ENCODE measurements around the gene ALDH5A1.

ALDH5A1 gene

GRCh38 chr6:24574809-24575208 lies 80.0 kb downstream of the ALDH5A1 start:
- no peak for TF ChIP-seq MYNN (tag by site-specific recombination; IDR thresholded peaks at IDR 0.05; ENCODE audit: borderline replicate concordance)
- TF ChIP-seq ZXDB (tag by site-specific recombination; IDR thresholded peaks at IDR 0.05), result no peak
- TF ChIP-seq ZNF2 (tag by site-specific recombination; IDR thresholded peaks at IDR 0.05), result no peak
- no peak for TF ChIP-seq ZNF791 (tag by site-specific recombination; IDR thresholded peaks at IDR 0.05)
- H3K9me3 ChIP-seq (ENCODE audit: control insufficient read depth, insufficient read depth, low read depth, low read length), result no peaks in the 10 kb centered on the region
- H3K4me3 ChIP-seq (ENCODE audit: low read depth, low read length), result no peak overlapping the region
- ChIA-PET POLR2A (no interaction called here), CTCF (interaction anchor here (1.1 kb wide), 2 partner anchors 54 to 65 kb away, joined by 3 read pairs; no protein-coding TSS in a partner anchor)
- no peak overlapping the region for H3K27ac ChIP-seq (ENCODE audit: extremely low read depth, low read depth, low read length)
- H3K36me3 ChIP-seq (ENCODE audit: control insufficient read depth in 2 of 2, insufficient read depth in 1 of 2, low read length in 2 of 2), result no peaks in the 10 kb centered on the region
- H3K4me1 ChIP-seq (ENCODE audit: control insufficient read depth, insufficient read depth, low read length), result no peaks in the 10 kb centered on the region

GRCh38 chr6:24576447-24576846 lies 81.7 kb downstream of the ALDH5A1 start:
- ChIA-PET POLR2A (interaction anchor here (0.7 kb wide), 1 partner anchor 13 kb away, joined by 3 read pairs; no protein-coding TSS in a partner anchor), CTCF (interaction anchor here (0.7 to 1.4 kb wide), 3 partner anchors 91 to 441 kb away, joined by 3 read pairs; partner anchors contain the start of genes ACOT13 and TDP2)
- Histone ChIP-seq H3K4me3 (ENCODE audit: low read depth, low read length) (no peak overlapping the region), H3K36me3 (ENCODE audit: control insufficient read depth in 2 of 2, insufficient read depth in 1 of 2, low read length in 2 of 2) (no peaks in the 10 kb centered on the region), H3K9me3 (ENCODE audit: control insufficient read depth, insufficient read depth, low read depth, low read length) (no peaks in the 10 kb centered on the region), H3K27ac (ENCODE audit: extremely low read depth, low read depth, low read length) (no peak overlapping the region), H3K4me1 (ENCODE audit: control insufficient read depth, insufficient read depth, low read length) (no peaks in the 10 kb centered on the region)
- no peak for TF ChIP-seq ZNF518A (tag by site-specific recombination; conservative IDR thresholded peaks at IDR 0.05; ENCODE audit: low read depth)
- TF ChIP-seq ZFHX2 (tag by site-specific recombination; conservative IDR thresholded peaks at IDR 0.05), result 0 out of 2 replicates have a peak, but pooled peaks have one; percentile 11
- no peak for TF ChIP-seq ZNF311 (tag by site-specific recombination; IDR thresholded peaks at IDR 0.05; ENCODE audit: borderline replicate concordance)
- TF ChIP-seq ZNF398 (tag by site-specific recombination; IDR thresholded peaks at IDR 0.05), result no peak
- no peak for TF ChIP-seq KLF10 (tag by site-specific recombination; IDR thresholded peaks at IDR 0.05)

GRCh38 chr6:24581084-24581669 lies 86.4 kb downstream of the ALDH5A1 start:
- POLR2A ChIA-PET, result interaction anchor here (1.0 to 1.1 kb wide), 2 partner anchors 22 to 86 kb away, joined by 3 to 7 read pairs; partner anchors contain the start of genes ACOT13 and TDP2
- CTCF ChIA-PET, result interaction anchor here (0.5 to 9.8 kb wide), 64 partner anchors 9 to 1719 kb away, joined by 3 to 121 read pairs (median 5); partner anchors contain the start of genes ACOT13, ALDH5A1, KIAA0319 and TDP2
- H3K9me3 ChIP-seq (ENCODE audit: control insufficient read depth, insufficient read depth, low read depth, low read length), result no peaks in the 10 kb centered on the region
- no peak overlapping the region for H3K4me3 ChIP-seq (ENCODE audit: low read depth, low read length)
- no peaks in the 10 kb centered on the region for H3K36me3 ChIP-seq (ENCODE audit: control insufficient read depth in 2 of 2, insufficient read depth in 1 of 2, low read length in 2 of 2)
- H3K27ac ChIP-seq (ENCODE audit: extremely low read depth, low read depth, low read length), result no peak overlapping the region
- peaks cover 12% of the 10 kb centered on the region for H3K4me1 ChIP-seq (ENCODE audit: control insufficient read depth, insufficient read depth, low read length)
- TF ChIP-seq GFI1B (tag by site-specific recombination; IDR thresholded peaks at IDR 0.05) (no peak), KLF7 (tag by site-specific recombination; IDR thresholded peaks at IDR 0.05; ENCODE audit: borderline replicate concordance) (no peak), ZBTB17 (tag by site-specific recombination; IDR thresholded peaks at IDR 0.05) (0 out of 2 replicates have a peak, but pooled peaks have one; percentile 21), ZNF37A (tag by site-specific recombination; IDR thresholded peaks at IDR 0.05) (no peak), ZNF302 (tag by site-specific recombination; IDR thresholded peaks at IDR 0.05; ENCODE audit: low read depth) (no peak), ZNF600 (tag by site-specific recombination; IDR thresholded peaks at IDR 0.05) (peak; percentile 74), REPIN1 (tag by site-specific recombination; IDR thresholded peaks at IDR 0.05; ENCODE audit: low read depth) (no peak), ZBTB44 (tag by site-specific recombination; IDR thresholded peaks at IDR 0.05) (peak; percentile 90), ZNF654 (tag by site-specific recombination; IDR thresholded peaks at IDR 0.05; ENCODE audit: low read depth) (peak; percentile 67), ZNF660 (tag by site-specific recombination; IDR thresholded peaks at IDR 0.05) (0 out of 2 replicates have a peak, but pooled peaks have one; percentile 15), ZNF658 (tag by site-specific recombination; IDR thresholded peaks at IDR 0.05) (no peak), ZNF18 (tag by site-specific recombination; IDR thresholded peaks at IDR 0.05) (no peak)

All from HEK293 (cell line).